HepG2 (cell line): ENCODE results near the gene TBC1D1. TPM values are rescaled to one million over a fixed set of nuclear protein-coding genes. Genes with fewer than 3 reads are reported as not detected.

Source experiments
- ATAC-seq: fragments of 200-7000 bp; cut with Tn5 transposase; 3 replicates; pipeline ENCODE4 v1.9.1; 2020; ENCODE audit warnings: mild to moderate bottlenecking, moderate library complexity
- BruUV-seq: library from RNA; stranded (reverse); fragments of 400-500 nt; replicated peaks from 2 replicates; lab custom pipeline; 2021; lab: Mats Ljungman, UMichigan
- CTCF ChIA-PET: fragments of 300-600 bp; formaldehyde crosslinking; extraction: SDS; loops from one replicate; lab custom pipeline; 2021; ENCODE audit warnings: low total read pairs, inconsistent platforms, low intra/inter-chr PET ratio; lab: Yijun Ruan, JAX
- POLR2A ChIA-PET: fragments of 350-600 bp; sonication (Branson Sonifier 250); formaldehyde crosslinking; loops from one replicate; lab custom pipeline; 2020; ENCODE audit warnings: antibody characterized with exemption, inconsistent platforms; lab: Yijun Ruan, JAX
- DNase-seq: peaks from one replicate; pipeline ENCODE4 v3.0.0-alpha.2; 2015; ENCODE audit warnings: low spot score
- FAIRE-seq: peaks from 3 replicates; lab custom pipeline; 2011; peaks lifted over from hg19 to GRCh38; lab: Jason Lieb, UNC
- H2AFZ ChIP-seq: one replicate; pipeline ENCODE4 v1.6.1; 2011; ENCODE audit warnings: low read length, inconsistent platforms
- H3K27ac ChIP-seq: fragments of 300-600 bp; 3 replicates; pipeline ENCODE4 v1.8.0; 2011; ENCODE audit warnings: mixed run types, mild to moderate bottlenecking, mixed read lengths, low read length, inconsistent platforms; ENCODE audit not compliant: insufficient read depth; ENCODE audit errors: extremely low read length
- H3K27me3 ChIP-seq, 2 experiments: fragments of 200-600 bp in 1 of 2; 2 replicates in 1 of 2; 3 replicates in 1 of 2; pipeline versions ENCODE4 v1.6.0 to v1.8.0; 2011; ENCODE audit warnings: low read length in 2 of 2, mild to moderate bottlenecking in 2 of 2, moderate library complexity in 2 of 2, inconsistent platforms in 1 of 2; ENCODE audit not compliant: insufficient read depth in 2 of 2, control insufficient read depth in 1 of 2
- H3K36me3 ChIP-seq, 2 experiments: fragments of 200-600 bp in 1 of 2; replicated peaks in 1 of 2; 2 replicates in 1 of 2; 3 replicates in 1 of 2; pipeline versions ENCODE4 v1.5.1 to v1.8.0; 2011; ENCODE audit warnings: low read length in 2 of 2, inconsistent platforms in 1 of 2; ENCODE audit not compliant: insufficient read depth in 2 of 2, control insufficient read depth in 1 of 2
- H3K4me1 ChIP-seq: 2 replicates; pipeline ENCODE4 v1.5.1; 2012; ENCODE audit warnings: low read length, inconsistent platforms; ENCODE audit not compliant: insufficient read depth
- H3K4me2 ChIP-seq: 2 replicates; pipeline ENCODE4 v1.6.0; 2011; ENCODE audit warnings: low read depth, low read length, inconsistent platforms
- H3K4me3 ChIP-seq, 3 experiments: fragments of 200-600 bp in 1 of 3; sonication (generic), shearing (Covaris generic) in 1 of 3; replicated peaks in 1 of 3; 2 replicates each; pipeline ENCODE4 v1.5.1; 2011 to 2016; ENCODE audit warnings: low read length in 3 of 3, inconsistent platforms in 2 of 3, low read depth in 2 of 3, mild to moderate bottlenecking in 2 of 3, control low read depth in 1 of 3, mixed read lengths in 1 of 3; ENCODE audit not compliant: insufficient read depth in 1 of 3
- H3K79me2 ChIP-seq: one replicate; pipeline ENCODE4 v1.6.1; 2011; ENCODE audit warnings: low read length, inconsistent platforms; ENCODE audit not compliant: insufficient read depth
- H3K9ac ChIP-seq: 2 replicates; pipeline ENCODE4 v1.6.0; 2011; ENCODE audit warnings: mild to moderate bottlenecking, low read depth, low read length, inconsistent platforms; ENCODE audit not compliant: insufficient read depth
- H3K9me3 ChIP-seq: 2 replicates; pipeline ENCODE4 v1.5.1; 2012; ENCODE audit warnings: mild to moderate bottlenecking, low read length
- H4K20me1 ChIP-seq: 2 replicates; pipeline ENCODE4 v1.6.0; 2011; ENCODE audit warnings: inconsistent platforms, mild to moderate bottlenecking, low read length, moderate library complexity; ENCODE audit not compliant: insufficient read depth
- JDP2 ChIP-seq: sonication (generic); formaldehyde crosslinking; IDR thresholded peaks from 2 replicates; pipeline ENCODE4 v1.8.1; 2022; ENCODE audit warnings: missing genetic modification reagents, borderline replicate concordance
- KDM6A ChIP-seq: IDR thresholded peaks from 2 replicates; pipeline ENCODE4 v1.6.1; 2016; ENCODE audit warnings: low read depth
- NFE2L1 ChIP-seq: sonication (generic); formaldehyde crosslinking; IDR thresholded peaks from 2 replicates; pipeline ENCODE4 v1.4.0; 2020; ENCODE audit warnings: missing genetic modification reagents, mild to moderate bottlenecking, borderline replicate concordance
- PRDM15 ChIP-seq: sonication (generic); formaldehyde crosslinking; IDR thresholded peaks from 2 replicates; pipeline ENCODE4 v1.4.0; 2020; ENCODE audit warnings: missing genetic modification reagents
- TFAP4 ChIP-seq: sonication (generic); IDR thresholded peaks from 2 replicates; pipeline ENCODE4 v1.6.1; 2016; ENCODE audit warnings: low read depth, borderline replicate concordance
- ZNF264 ChIP-seq: sonication (generic); formaldehyde crosslinking; IDR thresholded peaks from 2 replicates; pipeline ENCODE4 v1.4.0; 2020; ENCODE audit warnings: missing genetic modification reagents
- ZNF563 ChIP-seq: sonication (generic); formaldehyde crosslinking; IDR thresholded peaks from 2 replicates; pipeline ENCODE4 v1.8.0; 2022; ENCODE audit warnings: mild to moderate bottlenecking, moderate library complexity, missing genetic modification reagents
- ZNF784 ChIP-seq: sonication (generic); formaldehyde crosslinking; IDR thresholded peaks from 2 replicates; pipeline ENCODE4 v1.5.1; 2020; ENCODE audit warnings: missing genetic modification reagents, mild to moderate bottlenecking, borderline replicate concordance
- ZNF883 ChIP-seq: sonication (generic); formaldehyde crosslinking; IDR thresholded peaks from 2 replicates; pipeline ENCODE4 v1.5.1; 2020; ENCODE audit warnings: mild to moderate bottlenecking, missing genetic modification reagents; ENCODE audit errors: not compliant biosample characterization
- ZSCAN21 ChIP-seq: sonication (generic); formaldehyde crosslinking; IDR thresholded peaks from 2 replicates; pipeline ENCODE4 v1.8.0; 2022; ENCODE audit warnings: mild to moderate bottlenecking, missing genetic modification reagents, moderate library complexity, borderline replicate concordance
- WGBS: methylation state at CpG from one replicate; pipeline ENCODE4 v1.1.6; 2017; ENCODE audit warnings: low lambda C conversion rate; 5-methylcytosine and 5-hydroxymethylcytosine counted together
- in situ Hi-C: cut with HindIII; loops from 2 replicates; pipeline ENCODE4 v1.10.0; 2017; ENCODE audit warnings: low pct_unique_long_range_greater_than_20kb; ENCODE audit not compliant: extremely low pct_ligation_motif_present
- intact Hi-C: fragments of 100-400 bp; cut with micrococcal nuclease; formaldehyde crosslinking; loops from one replicate; pipeline ENCODE4 v1.10.0; 2022; ENCODE audit not compliant: unreplicated experiment
- polyA plus RNA-seq, 8 experiments: library from polyadenylated mRNA; depleted of rRNA in 3 of 8; stranded (reverse) in 7 of 8; unstranded in 1 of 8; fragments of >200 nt; fragmentation: Illumina TruSeq in 4 of 8; extraction: Trizol in 4 of 8; gene quantifications; 2 replicates each; pipeline versions ENCODE4 v1.2.1 to v1.2.3, GENCODE V29; 2011 to 2016; ENCODE audit warnings: low read depth in 4 of 8, missing spikeins in 1 of 8, mixed read lengths in 1 of 8; ENCODE audit not compliant: insufficient read depth in 1 of 8
- total RNA-seq, 5 experiments: library from RNA; depleted of rRNA; stranded (reverse); fragments of >200 nt; fragmentation: Illumina TruSeq; extraction: Trizol; gene quantifications; 2 replicates each; pipeline ENCODE4 v1.2.3, GENCODE V29; 2016; ENCODE audit warnings: low read depth in 1 of 5

TBC1D1 gene
- total and polyA plus RNA-seq, 2 of the 13 experiments (the other 11 are each of a cell fraction or from before 2014, with no cell fraction given), result 37.3 to 62.8 TPM

DNA sequence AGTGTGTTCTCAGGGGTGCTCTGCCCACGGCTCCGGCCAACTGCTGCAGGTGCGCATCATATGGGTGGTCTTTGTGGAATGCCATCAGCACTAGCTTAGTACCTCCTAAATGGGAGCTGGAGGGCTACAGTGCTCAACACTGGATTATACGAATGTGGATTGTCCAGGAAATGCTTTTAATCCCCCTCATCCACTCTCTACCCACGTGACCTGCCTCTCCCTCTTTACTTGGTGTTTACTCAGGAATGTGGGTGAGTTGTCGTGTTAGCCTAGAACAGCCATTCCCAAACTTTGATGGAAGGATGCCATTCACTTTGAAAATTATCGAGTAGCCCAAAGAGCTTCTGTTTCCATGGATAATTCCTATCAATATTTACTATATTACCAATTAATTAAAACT, 220.1 kb downstream of the TBC1D1 start:
- Histone ChIP-seq H3K27ac (peak overlapping the region; percentile 70), H3K79me2 (no peaks in the 10 kb centered on the region), H3K27me3 (no peaks in the 10 kb centered on the region), H3K4me2 (no peak overlapping the region), H2AFZ (no peak overlapping the region), H3K4me3 (no peak overlapping the region), H3K36me3 (peaks cover 0 to 3% of the 10 kb centered on the region in 2 experiments; a peak in 2 of 5 replicates), H3K9ac (peak overlapping the region; percentile 41; the same call in 1 of the 2 replicates), H3K9me3 (no peaks in the 10 kb centered on the region), H3K4me1 (peaks cover 41% of the 10 kb centered on the region), H4K20me1 (no peaks in the 10 kb centered on the region)
- ATAC-seq (no peak), FAIRE-seq (no peak), DNase-seq (no peak)
- CTCF ChIA-PET, result no interaction called here
- in situ Hi-C loops (no loop called here), intact Hi-C loops (loop anchor here (5.0 kb wide), 1 partner anchor 34 kb away; no protein-coding TSS in a partner anchor)
- no peak for TF ChIP-seq ZNF883
- no peak for TF ChIP-seq JDP2 (CRISPR knock-in tag)
- no peak for TF ChIP-seq ZNF264 (CRISPR knock-in tag)
- no peak for TF ChIP-seq ZNF784 (CRISPR knock-in tag)
- TF ChIP-seq PRDM15 (CRISPR knock-in tag), result no peak
- no peak for TF ChIP-seq NFE2L1
- no peak for TF ChIP-seq KDM6A (CRISPR knock-in tag)
- TF ChIP-seq ZSCAN21, result no peak
- TF ChIP-seq TFAP4, result no peak
- TF ChIP-seq ZNF563 (CRISPR knock-in tag), result no peak
- WGBS, result 98% methylated on average over 4 of the region's 7 CpGs
- BruUV-seq, result no TSS peak
- POLR2A ChIA-PET, result interaction anchor here (2.8 to 4.3 kb wide), 2 partner anchors 21 to 32 kb away, joined by 17 to 38 read pairs; no protein-coding TSS in a partner anchor
